HL-60 (cell line): Measurements from ENCODE around the gene ADCY5.

Source experiments
- CTCF ChIP-seq: IDR thresholded peaks from one replicate; pipeline ENCODE4 v1.5.1; 2011; ENCODE audit warnings: low read length, control low read depth, inconsistent platforms; ENCODE audit not compliant: insufficient read depth
- POLR2AphosphoS5 ChIP-seq: IDR thresholded peaks from 2 replicates; pipeline ENCODE4 v1.6.1; 2012; ENCODE audit warnings: low read depth
- TF ChIP-seq, protein P1 (sequence below): IDR thresholded peaks from 2 replicates; pipeline ENCODE4 v1.6.1; 2012; ENCODE audit warnings: low read depth; ENCODE audit not compliant: insufficient replicate concordance

DNA sequence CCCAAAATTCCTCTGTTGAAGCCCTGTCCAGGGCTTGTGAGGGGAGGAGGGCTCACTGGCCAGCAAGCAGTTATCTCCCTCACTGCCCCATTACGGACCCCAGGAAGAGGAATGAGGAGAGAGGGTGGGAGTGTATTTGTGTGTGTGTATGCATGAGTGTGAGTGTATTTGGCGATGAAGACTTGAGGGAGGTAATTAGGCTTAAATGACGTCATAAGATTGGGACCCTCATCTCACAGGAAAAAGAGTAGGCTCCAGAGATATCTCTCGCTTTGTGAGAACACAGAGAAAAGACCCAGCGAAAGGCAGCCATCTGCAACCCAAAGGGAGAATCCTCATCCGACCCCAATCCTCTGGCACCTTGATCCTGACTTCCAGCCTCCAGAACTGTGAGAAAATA, 32.2 kb downstream of the ADCY5 start:
- TF ChIP-seq CTCF (no peak), POLR2AphosphoS5 (no peak)
- TF ChIP-seq, protein P1, sequence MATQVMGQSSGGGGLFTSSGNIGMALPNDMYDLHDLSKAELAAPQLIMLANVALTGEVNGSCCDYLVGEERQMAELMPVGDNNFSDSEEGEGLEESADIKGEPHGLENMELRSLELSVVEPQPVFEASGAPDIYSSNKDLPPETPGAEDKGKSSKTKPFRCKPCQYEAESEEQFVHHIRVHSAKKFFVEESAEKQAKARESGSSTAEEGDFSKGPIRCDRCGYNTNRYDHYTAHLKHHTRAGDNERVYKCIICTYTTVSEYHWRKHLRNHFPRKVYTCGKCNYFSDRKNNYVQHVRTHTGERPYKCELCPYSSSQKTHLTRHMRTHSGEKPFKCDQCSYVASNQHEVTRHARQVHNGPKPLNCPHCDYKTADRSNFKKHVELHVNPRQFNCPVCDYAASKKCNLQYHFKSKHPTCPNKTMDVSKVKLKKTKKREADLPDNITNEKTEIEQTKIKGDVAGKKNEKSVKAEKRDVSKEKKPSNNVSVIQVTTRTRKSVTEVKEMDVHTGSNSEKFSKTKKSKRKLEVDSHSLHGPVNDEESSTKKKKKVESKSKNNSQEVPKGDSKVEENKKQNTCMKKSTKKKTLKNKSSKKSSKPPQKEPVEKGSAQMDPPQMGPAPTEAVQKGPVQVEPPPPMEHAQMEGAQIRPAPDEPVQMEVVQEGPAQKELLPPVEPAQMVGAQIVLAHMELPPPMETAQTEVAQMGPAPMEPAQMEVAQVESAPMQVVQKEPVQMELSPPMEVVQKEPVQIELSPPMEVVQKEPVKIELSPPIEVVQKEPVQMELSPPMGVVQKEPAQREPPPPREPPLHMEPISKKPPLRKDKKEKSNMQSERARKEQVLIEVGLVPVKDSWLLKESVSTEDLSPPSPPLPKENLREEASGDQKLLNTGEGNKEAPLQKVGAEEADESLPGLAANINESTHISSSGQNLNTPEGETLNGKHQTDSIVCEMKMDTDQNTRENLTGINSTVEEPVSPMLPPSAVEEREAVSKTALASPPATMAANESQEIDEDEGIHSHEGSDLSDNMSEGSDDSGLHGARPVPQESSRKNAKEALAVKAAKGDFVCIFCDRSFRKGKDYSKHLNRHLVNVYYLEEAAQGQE: no peak
